K562 (cell line): ENCODE measurements around the gene SLC5A11. TPM values are rescaled to one million over a fixed set of nuclear protein-coding genes. Genes with fewer than 3 reads are reported as not detected.

ENCODE experiments used
- ATAC-seq: fragments of 200-7000 bp; cut with Tn5 transposase; 3 replicates; pipeline ENCODE4 v1.9.1; 2020; ENCODE audit warnings: moderate library complexity
- BruUV-seq: library from RNA; stranded (reverse); fragments of 400-500 nt; replicated peaks from 2 replicates; lab custom pipeline; 2021; lab: Mats Ljungman, UMichigan
- CTCF ChIA-PET: fragments of 300-600 bp; formaldehyde crosslinking; extraction: SDS; loops from one replicate; lab custom pipeline; 2021; ENCODE audit warnings: low intra/inter-chr PET ratio; lab: Yijun Ruan, JAX
- POLR2A ChIA-PET: fragments of 300-600, 350-650 bp; sonication (Branson Sonifier 250); formaldehyde crosslinking; extraction: SDS; loops from one replicate; lab custom pipeline; 2021; ENCODE audit warnings: antibody characterized with exemption, inconsistent platforms; lab: Yijun Ruan, JAX
- DNase-seq, 4 experiments: peaks; one replicate each; pipeline versions ENCODE4 v3.0.0 to v3.0.0-alpha.2; 2011 to 2018; ENCODE audit warnings: low spot score in 3 of 4, mixed read lengths in 3 of 4; ENCODE audit errors: extremely low read depth in 1 of 4
- FAIRE-seq: peaks from 2 replicates; lab custom pipeline; 2011; peaks lifted over from hg19 to GRCh38; lab: Jason Lieb, UNC
- H2AFZ ChIP-seq: 2 replicates; pipeline ENCODE4 v1.6.0; 2011; ENCODE audit warnings: low read depth, low read length, control low read depth, inconsistent platforms
- H3K27ac ChIP-seq: fragments of 200-600 bp; 3 replicates; pipeline ENCODE4 v1.8.0; 2011; ENCODE audit warnings: low read depth, mild to moderate bottlenecking, control low read depth, inconsistent platforms, low read length, moderate library complexity, mixed read lengths; ENCODE audit errors: extremely low read depth
- H3K27me3 ChIP-seq, 2 experiments: fragments of 300-600 bp in 1 of 2; 2 replicates in 1 of 2; 3 replicates in 1 of 2; pipeline versions ENCODE4 v1.6.0 to v1.8.0; 2011; ENCODE audit warnings: inconsistent platforms in 2 of 2, low read length in 2 of 2, mild to moderate bottlenecking in 1 of 2, mixed read lengths in 1 of 2, moderate library complexity in 1 of 2; ENCODE audit not compliant: control insufficient read depth in 2 of 2, insufficient read depth in 2 of 2
- H3K36me3 ChIP-seq: fragments of 300-600 bp; 3 replicates; pipeline ENCODE4 v1.8.0; 2011; ENCODE audit warnings: mild to moderate bottlenecking, low read length, inconsistent platforms; ENCODE audit not compliant: control insufficient read depth, insufficient read depth
- H3K4me1 ChIP-seq, 2 experiments: fragments of 200-600 bp in 1 of 2; replicated peaks in 1 of 2; 2 replicates in 1 of 2; 3 replicates in 1 of 2; pipeline versions ENCODE4 v1.5.1 to v1.8.0; 2011; ENCODE audit warnings: inconsistent platforms in 2 of 2, low read length in 2 of 2, mild to moderate bottlenecking in 1 of 2, mixed read lengths in 1 of 2, moderate library complexity in 1 of 2; ENCODE audit not compliant: control insufficient read depth in 2 of 2, insufficient read depth in 2 of 2
- H3K4me2 ChIP-seq: 2 replicates; pipeline ENCODE4 v1.6.1; 2011; ENCODE audit warnings: low read length, control low read depth, inconsistent platforms, mixed read lengths; ENCODE audit not compliant: insufficient read depth
- H3K4me3 ChIP-seq: fragments of 200-600 bp; sonication (generic), shearing (Covaris generic); 2 replicates; pipeline ENCODE4 v1.5.1; 2016; ENCODE audit warnings: control low read depth, inconsistent platforms
- H3K79me2 ChIP-seq: fragments of 200-600 bp; 3 replicates; pipeline ENCODE4 v1.8.0; 2011; ENCODE audit warnings: low read length, inconsistent platforms; ENCODE audit not compliant: control insufficient read depth, insufficient read depth
- H3K9ac ChIP-seq, 2 experiments: 2 replicates each; pipeline versions ENCODE4 v1.6.0 to v1.6.1; 2011; ENCODE audit warnings: low read depth in 2 of 2, low read length in 2 of 2, control low read depth in 1 of 2, inconsistent platforms in 1 of 2, mild to moderate bottlenecking in 1 of 2, mixed read lengths in 1 of 2; ENCODE audit not compliant: insufficient read depth in 1 of 2
- H3K9me1 ChIP-seq: one replicate; pipeline ENCODE4 v1.6.0; 2011; ENCODE audit warnings: inconsistent platforms, mild to moderate bottlenecking, low read length, moderate library complexity; ENCODE audit not compliant: control insufficient read depth, insufficient read depth
- H3K9me3 ChIP-seq: replicated peaks from 2 replicates; pipeline ENCODE4 v1.5.1; 2011; ENCODE audit warnings: low read depth, low read length, inconsistent platforms; ENCODE audit not compliant: control insufficient read depth, insufficient read depth
- H4K20me1 ChIP-seq: replicated peaks from 2 replicates; pipeline ENCODE4 v1.6.1; 2011; ENCODE audit warnings: low read length, inconsistent platforms, mixed read lengths; ENCODE audit not compliant: control insufficient read depth, insufficient read depth
- FOXJ2 ChIP-seq: fragments of 200-800 bp; sonication (Bioruptor generic); IDR thresholded peaks from 2 replicates; pipeline ENCODE4 v1.6.1; 2016; ENCODE audit warnings: missing genetic modification characterization, missing compliant biosample characterization
- HOXB6 ChIP-seq: fragments of 250-450 bp; sonication (Bioruptor Pico); IDR thresholded peaks from 2 replicates; pipeline ENCODE4 v1.5.1; 2022; ENCODE audit warnings: mild to moderate bottlenecking, borderline replicate concordance
- MYBL2 ChIP-seq, 2 experiments: fragments of 450-650 bp in 1 of 2; sonication (generic) in 1 of 2; formaldehyde crosslinking in 1 of 2; IDR thresholded peaks; 2 replicates each; pipeline versions ENCODE4 v1.6.1 to v1.8.1; 2017 to 2022; ENCODE audit warnings: borderline replicate concordance in 1 of 2, inconsistent platforms in 1 of 2, low read depth in 1 of 2, mild to moderate bottlenecking in 1 of 2, missing genetic modification reagents in 1 of 2, moderate library complexity in 1 of 2
- NFRKB ChIP-seq: fragments of 450-650 bp; IDR thresholded peaks from 2 replicates; pipeline ENCODE4 v1.6.1; 2016; ENCODE audit warnings: low read depth
- POU5F1 ChIP-seq: fragments of 150-350 bp; IDR thresholded peaks from 2 replicates; pipeline ENCODE4 v1.6.1; 2014; ENCODE audit warnings: borderline replicate concordance, low read length, low read depth, mild to moderate bottlenecking; ENCODE audit not compliant: partially characterized antibody
- SMARCA4 ChIP-seq: fragments of 450-650 bp; IDR thresholded peaks from 2 replicates; pipeline ENCODE4 v1.6.1; 2016
- ZNF696 ChIP-seq: fragments of 250-450 bp; sonication (Bioruptor Pico); conservative IDR thresholded peaks from 2 replicates; pipeline ENCODE4 v1.4.0; 2020; ENCODE audit warnings: mild to moderate bottlenecking, moderate library complexity
- ZNF76 ChIP-seq: fragments of 250-450 bp; sonication (Bioruptor Pico); IDR thresholded peaks from 2 replicates; pipeline ENCODE4 v1.4.0; 2020; ENCODE audit warnings: mild to moderate bottlenecking, moderate library complexity, borderline replicate concordance
- ZZZ3 ChIP-seq: fragments of 450-650 bp; IDR thresholded peaks from 2 replicates; pipeline ENCODE4 v1.6.1; 2016; ENCODE audit warnings: antibody characterized with exemption, mild to moderate bottlenecking, moderate library complexity
- WGBS: fragments of 100-300 bp; shearing (Covaris generic); methylation state at CpG from one replicate; pipeline ENCODE4 v1.1.6; 2016; ENCODE audit warnings: low coverage, mixed read lengths; ENCODE audit not compliant: insufficient coverage; ENCODE audit errors: missing lambda C conversion rate; 5-methylcytosine and 5-hydroxymethylcytosine counted together
- in situ Hi-C: fragments of 300-500 bp; cut with MboI; formaldehyde crosslinking; loops from 4 replicates; pipeline ENCODE4 v1.15.0; 2018; ENCODE audit warnings: inconsistent platforms, mixed read lengths
- intact Hi-C: fragments of 100-400 bp; cut with micrococcal nuclease; formaldehyde crosslinking; loops from 2 replicates; pipeline ENCODE4 v1.14.2; 2022
- polyA plus RNA-seq, 8 experiments: library from polyadenylated mRNA; depleted of rRNA in 4 of 8; stranded (reverse) in 5 of 8; unstranded in 3 of 8; fragments of >200 nt; fragmentation: Nextera tagmentation in 2 of 8; fragmentation: Illumina TruSeq in 1 of 8; extraction: Ambion mirVana in 2 of 8; extraction: Trizol in 1 of 8; gene quantifications; 2 replicates each; pipeline versions ENCODE4 v1.2.1 to v1.2.3, GENCODE V29; 2011 to 2014; ENCODE audit warnings: inconsistent platforms in 1 of 8, missing spikeins in 1 of 8
- total RNA-seq, 7 experiments: library from RNA; depleted of rRNA in 6 of 7; stranded (reverse); fragments of >200 nt in 6 of 7; fragmentation: Illumina TruSeq in 2 of 7; extraction: Trizol in 2 of 7; gene quantifications; 2 replicates each; pipeline versions ENCODE4 v1.2.1 to v1.2.3, GENCODE V29; 2011 to 2021; ENCODE audit warnings: low replicate concordance in 1 of 7
- TF ChIP-seq, protein P1 (sequence below): fragments of 450-650 bp; IDR thresholded peaks from 2 replicates; pipeline ENCODE4 v1.6.1; 2017; ENCODE audit warnings: antibody characterized with exemption, mild to moderate bottlenecking
- TF ChIP-seq, protein P2 (sequence below): conservative IDR thresholded peaks from 2 replicates; pipeline ENCODE4 v1.6.1; 2011; ENCODE audit warnings: low read depth, mild to moderate bottlenecking, low read length; ENCODE audit not compliant: control insufficient read depth

SLC5A11 gene
- total and polyA plus RNA-seq, 9 of the 15 experiments (the other 6 are each of a cell fraction or from before 2014, with no cell fraction given): 0.04 to 0.25 (median 0.11) TPM; not detected in 3

GRCh38 chr16:24820522-24820921 is 25.2 kb upstream of the SLC5A11 start:
- intact Hi-C loops (no loop called here), in situ Hi-C loops (no loop called here)
- no peaks in the 10 kb centered on the region for H3K79me2 ChIP-seq
- 89% methylated on average over 1 of the region's 1 CpG for WGBS
- H3K4me1 ChIP-seq: no peaks in the 10 kb centered on the region
- no peaks in the 10 kb centered on the region for H3K27me3 ChIP-seq
- FAIRE-seq (no peak), DNase-seq (no peak), ATAC-seq (no peak)
- no peak overlapping the region for H3K4me2 ChIP-seq
- H3K4me3 ChIP-seq: no peak overlapping the region
- POLR2A ChIA-PET: interaction anchor here (0.6 kb wide), 1 partner anchor 101 kb away, joined by 3 read pairs; no protein-coding TSS in a partner anchor
- TF ChIP-seq ZNF696 (no peak), NFRKB (no peak), ZNF76 (CRISPR knock-in tag) (no peak), MYBL2 (IDR thresholded peaks at IDR 0.05; ENCODE audit: low read depth) (no peak), MYBL2 (CRISPR knock-in tag; IDR thresholded peaks at IDR 0.05; ENCODE audit: borderline replicate concordance) (no peak), POU5F1 (no peak)
- H3K27ac ChIP-seq: no peak overlapping the region
- CTCF ChIA-PET: no interaction called here
- no peak overlapping the region for H2AFZ ChIP-seq
- peaks cover 94% of the 10 kb centered on the region for H3K36me3 ChIP-seq
- BruUV-seq: no TSS peak
- no peaks in the 10 kb centered on the region for H4K20me1 ChIP-seq
- H3K9me3 ChIP-seq: no peaks in the 10 kb centered on the region
- no peak overlapping the region for H3K9ac ChIP-seq
- H3K9me1 ChIP-seq: no peaks in the 10 kb centered on the region

DNA sequence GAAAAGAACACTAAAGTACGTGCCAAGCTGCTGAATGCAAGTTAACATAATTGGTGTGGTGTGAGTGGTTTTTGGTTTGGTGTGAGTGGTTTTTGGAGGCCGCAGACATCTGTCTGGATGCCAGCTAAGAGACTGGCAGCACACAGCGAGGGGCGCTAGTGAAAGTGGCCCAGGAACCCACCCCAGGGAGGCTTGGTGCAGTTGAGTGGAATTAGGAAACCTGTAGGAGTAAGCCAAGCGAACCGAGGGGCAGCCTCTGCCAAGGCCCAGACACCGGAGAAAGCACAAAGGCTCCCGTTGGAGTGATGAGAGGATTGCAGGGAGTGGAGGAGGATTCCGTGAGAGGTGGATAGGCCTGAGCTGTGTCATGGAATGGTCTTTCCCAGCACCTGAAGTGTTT is 24.6 kb upstream of the SLC5A11 start:
- CTCF ChIA-PET: no interaction called here
- intact Hi-C loops: no loop called here
- no peak for FAIRE-seq
- TF ChIP-seq FOXJ2 (tag) (no peak), SMARCA4 (no peak), HOXB6 (no peak), ZZZ3 (no peak)
- TF ChIP-seq, protein P1, sequence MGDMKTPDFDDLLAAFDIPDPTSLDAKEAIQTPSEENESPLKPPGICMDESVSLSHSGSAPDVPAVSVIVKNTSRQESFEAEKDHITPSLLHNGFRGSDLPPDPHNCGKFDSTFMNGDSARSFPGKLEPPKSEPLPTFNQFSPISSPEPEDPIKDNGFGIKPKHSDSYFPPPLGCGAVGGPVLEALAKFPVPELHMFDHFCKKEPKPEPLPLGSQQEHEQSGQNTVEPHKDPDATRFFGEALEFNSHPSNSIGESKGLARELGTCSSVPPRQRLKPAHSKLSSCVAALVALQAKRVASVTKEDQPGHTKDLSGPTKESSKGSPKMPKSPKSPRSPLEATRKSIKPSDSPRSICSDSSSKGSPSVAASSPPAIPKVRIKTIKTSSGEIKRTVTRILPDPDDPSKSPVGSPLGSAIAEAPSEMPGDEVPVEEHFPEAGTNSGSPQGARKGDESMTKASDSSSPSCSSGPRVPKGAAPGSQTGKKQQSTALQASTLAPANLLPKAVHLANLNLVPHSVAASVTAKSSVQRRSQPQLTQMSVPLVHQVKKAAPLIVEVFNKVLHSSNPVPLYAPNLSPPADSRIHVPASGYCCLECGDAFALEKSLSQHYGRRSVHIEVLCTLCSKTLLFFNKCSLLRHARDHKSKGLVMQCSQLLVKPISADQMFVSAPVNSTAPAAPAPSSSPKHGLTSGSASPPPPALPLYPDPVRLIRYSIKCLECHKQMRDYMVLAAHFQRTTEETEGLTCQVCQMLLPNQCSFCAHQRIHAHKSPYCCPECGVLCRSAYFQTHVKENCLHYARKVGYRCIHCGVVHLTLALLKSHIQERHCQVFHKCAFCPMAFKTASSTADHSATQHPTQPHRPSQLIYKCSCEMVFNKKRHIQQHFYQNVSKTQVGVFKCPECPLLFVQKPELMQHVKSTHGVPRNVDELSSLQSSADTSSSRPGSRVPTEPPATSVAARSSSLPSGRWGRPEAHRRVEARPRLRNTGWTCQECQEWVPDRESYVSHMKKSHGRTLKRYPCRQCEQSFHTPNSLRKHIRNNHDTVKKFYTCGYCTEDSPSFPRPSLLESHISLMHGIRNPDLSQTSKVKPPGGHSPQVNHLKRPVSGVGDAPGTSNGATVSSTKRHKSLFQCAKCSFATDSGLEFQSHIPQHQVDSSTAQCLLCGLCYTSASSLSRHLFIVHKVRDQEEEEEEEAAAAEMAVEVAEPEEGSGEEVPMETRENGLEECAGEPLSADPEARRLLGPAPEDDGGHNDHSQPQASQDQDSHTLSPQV: no peak
- TF ChIP-seq, protein P2, sequence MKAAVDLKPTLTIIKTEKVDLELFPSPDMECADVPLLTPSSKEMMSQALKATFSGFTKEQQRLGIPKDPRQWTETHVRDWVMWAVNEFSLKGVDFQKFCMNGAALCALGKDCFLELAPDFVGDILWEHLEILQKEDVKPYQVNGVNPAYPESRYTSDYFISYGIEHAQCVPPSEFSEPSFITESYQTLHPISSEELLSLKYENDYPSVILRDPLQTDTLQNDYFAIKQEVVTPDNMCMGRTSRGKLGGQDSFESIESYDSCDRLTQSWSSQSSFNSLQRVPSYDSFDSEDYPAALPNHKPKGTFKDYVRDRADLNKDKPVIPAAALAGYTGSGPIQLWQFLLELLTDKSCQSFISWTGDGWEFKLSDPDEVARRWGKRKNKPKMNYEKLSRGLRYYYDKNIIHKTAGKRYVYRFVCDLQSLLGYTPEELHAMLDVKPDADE: no peak

More for the DNA sequence above, 24.6 kb upstream of the SLC5A11 start:
- POLR2A ChIA-PET: interaction anchor here (0.5 to 0.7 kb wide), 3 partner anchors 20 to 1207 kb away, joined by 3 to 4 read pairs (median 4); no protein-coding TSS in a partner anchor
- no TSS peak for BruUV-seq
- Histone ChIP-seq H3K9ac (no peak overlapping the region), H3K79me2 (no peaks in the 10 kb centered on the region), H3K36me3 (peaks cover 93% of the 10 kb centered on the region), H3K4me1 (no peaks in the 10 kb centered on the region), H3K9me1 (no peaks in the 10 kb centered on the region), H3K4me2 (no peak overlapping the region), H3K27me3 (no peaks in the 10 kb centered on the region), H3K4me3 (no peak overlapping the region), H3K27ac (no peak overlapping the region), H2AFZ (no peak overlapping the region), H3K9me3 (no peaks in the 10 kb centered on the region), H4K20me1 (no peaks in the 10 kb centered on the region)
- ATAC-seq (no peak), DNase-seq (no peak)
- WGBS: 92% methylated on average over 9 of the region's 9 CpGs
- in situ Hi-C loops: no loop called here
